Measurements from ENCODE around the gene ARVCF. TPM values are rescaled to one million over a fixed set of nuclear protein-coding genes. Genes with fewer than 3 reads are reported as not detected.

Gene ARVCF
- total and polyA plus RNA-seq, 4 donors = 10.0 to 23.4 (median 16.6) TPM

DNA sequence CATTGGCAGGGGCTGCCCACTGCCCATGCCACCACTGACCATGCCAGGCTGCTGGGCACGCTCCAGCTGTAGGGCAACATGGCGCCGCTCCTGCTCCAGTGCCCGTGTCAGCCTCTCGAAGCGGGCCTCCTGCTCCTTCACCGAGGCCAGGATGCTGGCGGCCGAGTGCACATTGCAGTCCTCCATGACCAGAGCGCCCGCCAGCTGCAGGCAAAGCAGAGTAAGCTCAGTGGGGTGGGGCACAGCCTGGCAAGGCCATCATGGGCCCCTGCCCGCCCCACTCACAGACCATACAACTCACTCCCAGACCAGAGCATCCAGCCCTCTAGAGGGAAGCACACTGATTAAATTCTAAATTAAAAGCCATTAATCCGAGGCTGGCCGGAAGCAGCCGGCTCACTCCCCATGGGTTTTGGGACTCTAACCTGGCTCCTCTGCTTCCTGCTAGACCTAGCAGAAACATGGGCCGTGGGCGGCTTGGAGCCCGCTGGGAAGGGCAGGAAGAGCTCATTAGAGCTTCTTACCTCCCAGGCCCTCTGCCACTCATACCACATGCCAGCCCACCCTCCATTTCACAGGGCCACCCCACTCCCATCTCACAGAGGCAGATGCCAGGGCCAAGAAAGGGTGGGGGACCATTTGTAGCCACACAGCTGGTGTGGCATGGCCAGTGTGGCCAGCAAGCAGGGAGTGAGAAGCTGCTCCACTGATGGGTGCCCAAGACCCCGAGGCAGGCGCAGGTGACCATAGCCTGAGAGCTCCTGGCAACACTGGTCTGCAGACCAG, 25.8 kb downstream of the ARVCF start:
- Histone ChIP-seq H3K9ac (ENCODE audit: insufficient read depth in 1 of 2, low read length in 2 of 2) (no peak overlapping the region), H3K4me3 (no peak overlapping the region), H3K4me1 (ENCODE audit: control insufficient read depth in 5 of 5, insufficient read depth in 5 of 5, low read length in 5 of 5) (peaks cover 4 to 23% (median 18%) of the 10 kb centered on the region in 5 donors), H3K27ac (ENCODE audit: low read depth in 1 of 2, low read length in 1 of 2) (no peak overlapping the region), H3K9me3 (ENCODE audit: control insufficient read depth in 4 of 4, insufficient read depth in 3 of 4, low read length in 3 of 4) (no peaks in the 10 kb centered on the region), H3K27me3 (ENCODE audit: control insufficient read depth in 3 of 3, insufficient read depth in 3 of 3, low read length in 2 of 3) (no peaks in the 10 kb centered on the region), H3K36me3 (ENCODE audit: control insufficient read depth in 4 of 4, insufficient read depth in 4 of 4, low read length in 4 of 4) (no peaks in the 10 kb centered on the region)
- TF ChIP-seq CTCF (IDR thresholded peaks at IDR 0.05; ENCODE audit: control extremely low read depth, extremely low read depth) = no peak
- DNase-seq (no peak), ATAC-seq (ENCODE audit: insufficient read depth, low FRiP score) (no peak)
- 96 to 97% methylated on average over 20 of the region's 20 CpGs for WGBS, 2 donors

DNA sequence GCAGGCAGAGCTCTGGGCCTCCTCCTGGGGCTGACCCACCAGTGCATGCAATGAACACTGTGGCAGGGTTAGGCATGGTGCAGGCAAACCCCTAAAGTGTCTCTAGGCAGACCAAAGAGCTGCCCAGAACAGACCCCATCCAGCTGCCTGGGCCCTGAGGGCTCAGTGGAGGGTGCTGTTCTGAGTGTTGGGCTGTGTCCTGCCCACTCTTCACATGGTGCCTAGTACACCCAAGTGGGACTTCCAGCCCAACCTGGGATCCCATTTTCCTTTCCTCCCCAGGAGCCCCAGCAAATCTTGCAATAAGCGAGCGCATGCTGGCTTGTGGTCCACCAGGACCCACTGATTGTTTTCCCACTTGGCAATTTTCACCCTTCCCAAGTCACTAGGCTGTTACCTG, 26.4 kb downstream of the ARVCF start:
- no peaks in the 10 kb centered on the region for H3K27me3 ChIP-seq (ENCODE audit: control insufficient read depth in 3 of 3, insufficient read depth in 3 of 3, low read length in 2 of 3)
- no peak overlapping the region for H3K9ac ChIP-seq (ENCODE audit: insufficient read depth in 1 of 2, low read length in 2 of 2)
- TF ChIP-seq CTCF (IDR thresholded peaks at IDR 0.05; ENCODE audit: control extremely low read depth, extremely low read depth) = no peak
- H3K4me1 ChIP-seq (ENCODE audit: control insufficient read depth in 5 of 5, insufficient read depth in 5 of 5, low read length in 5 of 5) = peaks cover 4 to 23% (median 17%) of the 10 kb centered on the region in 5 donors
- H3K9me3 ChIP-seq (ENCODE audit: control insufficient read depth in 4 of 4, insufficient read depth in 3 of 4, low read length in 3 of 4) = no peaks in the 10 kb centered on the region
- H3K27ac ChIP-seq (ENCODE audit: low read depth in 1 of 2, low read length in 1 of 2) = no peak overlapping the region
- H3K36me3 ChIP-seq (ENCODE audit: control insufficient read depth in 4 of 4, insufficient read depth in 4 of 4, low read length in 4 of 4) = no peaks in the 10 kb centered on the region
- DNase-seq = no peak
- no peak for ATAC-seq (ENCODE audit: insufficient read depth, low FRiP score)
- no peak overlapping the region for H3K4me3 ChIP-seq
- WGBS, 2 donors = 47 to 98% methylated on average over 2 of the region's 2 CpGs

DNA sequence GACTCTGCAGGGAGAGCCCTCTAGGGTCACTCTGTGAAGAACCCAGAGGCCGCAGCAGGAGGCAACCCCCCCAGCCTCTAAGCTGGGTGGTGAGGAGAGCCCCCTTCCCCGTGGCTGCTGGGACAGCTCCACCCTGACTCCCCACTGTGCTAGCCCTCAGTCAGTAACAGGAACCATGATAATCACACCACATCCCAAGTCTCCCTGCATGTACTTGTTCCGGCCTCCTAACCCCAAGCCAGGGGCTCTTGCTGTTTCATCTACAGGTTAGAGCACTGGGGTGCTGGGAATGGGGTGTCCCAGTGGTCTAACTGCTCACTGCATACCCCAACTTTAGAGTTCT, 26.9 kb downstream of the ARVCF start:
- Histone ChIP-seq H3K9me3 (ENCODE audit: control insufficient read depth in 4 of 4, insufficient read depth in 3 of 4, low read length in 3 of 4) (no peaks in the 10 kb centered on the region), H3K27me3 (ENCODE audit: control insufficient read depth in 3 of 3, insufficient read depth in 3 of 3, low read length in 2 of 3) (no peaks in the 10 kb centered on the region), H3K27ac (ENCODE audit: low read depth in 1 of 2, low read length in 1 of 2) (no peak overlapping the region), H3K9ac (ENCODE audit: insufficient read depth in 1 of 2, low read length in 2 of 2) (no peak overlapping the region), H3K4me1 (ENCODE audit: control insufficient read depth in 5 of 5, insufficient read depth in 5 of 5, low read length in 5 of 5) (peaks cover 4 to 23% (median 17%) of the 10 kb centered on the region in 5 donors), H3K36me3 (ENCODE audit: control insufficient read depth in 4 of 4, insufficient read depth in 4 of 4, low read length in 4 of 4) (no peaks in the 10 kb centered on the region), H3K4me3 (no peak overlapping the region)
- DNase-seq (no peak), ATAC-seq (ENCODE audit: insufficient read depth, low FRiP score) (no peak)
- WGBS, 2 donors = 86 to 87% methylated on average over 3 of the region's 3 CpGs
- no peak for TF ChIP-seq CTCF (IDR thresholded peaks at IDR 0.05; ENCODE audit: control extremely low read depth, extremely low read depth)

Measured in lung (tissue), 12 donors.